Sigmoid colon (tissue), 4 donors: ENCODE results near the gene CLMN.

ENCODE experiments used
- CTCF ChIP-seq, 4 experiments: fragments of 450-650 bp in 3 of 4; fragments of 200-600 bp in 1 of 4; IDR thresholded peaks; one replicate each; pipeline ENCODE4 v1.5.1; 2016 to 2019; ENCODE audit warnings: antibody characterized with exemption in 4 of 4, mild to moderate bottlenecking in 3 of 4, moderate library complexity in 2 of 4
- EP300 ChIP-seq, 4 donors: sonication (generic); formaldehyde crosslinking; IDR thresholded peaks; one replicate each; pipeline ENCODE4 v1.6.1; 2017; ENCODE audit warnings: antibody characterized with exemption in 4 of 4

- no peak for TF ChIP-seq EP300 (IDR thresholded peaks at IDR 0.05)
- no peak for TF ChIP-seq CTCF (IDR thresholded peaks at IDR 0.05)
Measured at GRCh38 chr14:95363468-95363954, 43.8 kb upstream of the CLMN start.
